Fibroblast of peridontal ligament (primary cell): ENCODE results near the gene HIF1AN.
"Not testable (repeated sequence)": the region's sequence is repeated elsewhere in the genome, so short reads cannot be mapped to it uniquely, and the experiment has no call there.

ENCODE experiments used
- DNase-seq: peaks from one replicate; pipeline ENCODE4 v3.0.0-alpha.2; 2010; ENCODE audit errors: extremely low read depth

The HIF1AN gene

DNA sequence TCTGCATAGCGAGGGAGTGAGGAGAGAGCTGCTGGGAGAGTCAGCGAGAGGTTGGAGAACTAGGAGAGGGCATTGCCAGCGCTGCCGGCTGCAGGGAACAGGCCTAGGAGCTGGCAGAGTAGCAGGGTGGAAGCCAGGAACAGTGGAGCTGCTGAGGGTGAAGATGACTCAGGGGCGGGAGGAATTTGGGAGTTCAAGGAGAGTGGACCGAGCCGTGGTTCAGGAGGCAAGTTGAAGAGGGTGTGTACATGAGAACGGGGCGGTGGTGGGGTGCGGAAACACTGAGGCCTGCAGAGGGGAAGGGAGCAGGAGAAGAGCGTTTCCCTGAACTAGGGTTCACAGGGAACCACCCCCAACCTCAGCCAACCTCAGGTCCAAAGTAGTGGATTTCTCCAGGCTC is 31.5 kb downstream of the HIF1AN start:
- DNase-seq, result no peak

DNA sequence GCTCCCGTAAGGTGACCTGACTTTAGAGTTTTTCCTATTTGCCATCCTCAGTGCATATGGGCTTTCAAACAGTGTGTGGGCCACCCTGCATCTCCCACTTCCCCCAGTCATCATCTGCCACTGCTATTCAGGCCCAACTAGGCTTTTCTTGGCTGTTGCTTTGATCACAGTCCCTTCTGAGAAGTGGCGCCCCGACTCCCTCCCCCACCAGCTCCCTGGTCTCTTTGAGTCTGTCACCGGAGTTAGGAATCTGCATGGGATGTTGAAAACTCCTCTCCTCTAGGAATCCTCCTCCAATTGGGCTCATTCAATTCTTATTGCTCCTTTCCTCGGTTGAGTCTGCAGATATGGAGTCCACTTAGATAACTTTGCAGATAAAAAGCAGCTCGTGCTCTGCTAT is 32.1 kb downstream of the HIF1AN start:
- no peak for DNase-seq

DNA sequence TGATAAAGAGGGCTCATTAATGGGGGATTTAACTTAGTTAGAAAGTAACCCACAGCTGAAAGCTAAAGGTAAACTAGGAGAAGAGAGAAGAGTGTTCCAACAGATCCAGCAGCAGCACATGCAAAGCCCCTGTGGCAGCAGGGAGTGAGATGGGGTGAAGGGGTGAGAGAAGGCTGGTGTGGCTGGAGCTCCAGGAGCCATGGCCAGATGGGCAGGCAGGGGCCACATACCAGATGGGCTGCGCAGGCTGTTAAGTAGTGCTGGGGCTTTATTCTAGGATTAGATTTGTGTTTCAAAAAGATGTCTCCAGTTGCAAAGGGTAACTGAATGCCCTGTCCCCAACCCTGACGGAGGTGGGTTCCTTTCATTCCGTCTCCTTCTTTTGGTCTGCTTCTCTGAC is 33.2 kb downstream of the HIF1AN start:
- no peak for DNase-seq

DNA sequence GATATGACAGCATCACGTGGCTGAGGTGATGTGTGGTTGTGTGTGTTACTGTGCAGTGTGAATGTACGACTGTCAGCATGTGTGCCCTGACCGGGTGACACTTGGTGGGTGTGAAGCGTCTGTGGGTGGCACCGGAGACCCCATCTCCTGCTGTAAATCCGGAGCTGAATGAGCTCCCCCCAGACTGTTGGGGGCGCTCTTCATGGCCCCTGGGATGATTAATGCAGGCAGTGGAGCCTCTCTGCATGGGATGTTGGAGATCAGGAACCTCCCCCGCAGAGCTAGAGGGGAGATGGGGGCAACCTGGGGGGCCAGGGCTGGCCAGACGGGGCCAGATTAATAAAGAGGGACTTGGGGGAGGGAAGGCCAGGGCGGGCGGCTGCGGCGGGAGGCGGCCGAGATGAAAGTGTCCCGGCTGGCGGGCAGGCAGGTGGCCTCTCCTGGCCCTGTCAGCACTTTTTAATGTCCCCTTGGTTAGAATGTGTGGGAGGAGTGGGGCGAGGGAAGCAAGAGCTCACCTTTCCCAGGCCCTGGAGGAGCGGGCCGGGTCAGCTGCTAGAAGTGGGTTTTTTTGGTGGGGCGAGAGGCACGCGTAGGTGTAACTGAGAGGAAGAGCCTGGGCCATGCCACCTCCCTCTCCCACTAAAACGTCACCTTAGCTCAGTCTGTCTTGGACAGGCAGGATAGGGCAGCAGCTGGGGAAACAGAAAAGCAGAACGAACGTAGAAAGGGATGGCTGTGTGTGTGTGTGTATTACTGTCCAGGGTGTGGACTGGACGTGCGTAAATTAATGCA is 34.1 kb downstream of the HIF1AN start:
- no peak for DNase-seq

DNA sequence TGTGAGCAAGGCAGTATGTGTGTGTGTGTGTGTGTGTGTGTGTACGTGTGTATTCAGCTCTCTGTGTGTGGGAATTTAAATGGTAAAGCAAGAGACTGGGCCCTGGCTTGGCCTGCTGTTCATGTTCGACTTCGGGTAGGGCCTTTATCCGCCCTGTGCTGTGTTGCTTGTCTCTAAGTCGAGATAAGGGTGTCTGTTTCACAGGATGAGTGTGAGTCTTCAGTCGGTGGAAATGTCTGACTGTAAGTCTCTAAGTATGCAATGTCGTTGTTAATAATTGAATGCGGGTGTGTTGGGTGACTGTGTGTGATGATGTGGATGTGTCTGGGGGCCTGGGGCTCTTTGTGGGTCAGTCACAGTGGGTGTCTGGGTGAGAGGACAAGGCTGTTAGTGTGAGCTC is 34.8 kb downstream of the HIF1AN start:
- no peak for DNase-seq

- no peak for DNase-seq
Observed at GRCh38 chr10:100571084-100571856, 35.5 kb downstream of the HIF1AN start.

- DNase-seq, result not testable (repeated sequence)
Observed at GRCh38 chr10:100575146-100575545, 39.4 kb downstream of the HIF1AN start.

- DNase-seq, result no peak
Observed at GRCh38 chr10:100575585-100576281, 40.0 kb downstream of the HIF1AN start.

DNA sequence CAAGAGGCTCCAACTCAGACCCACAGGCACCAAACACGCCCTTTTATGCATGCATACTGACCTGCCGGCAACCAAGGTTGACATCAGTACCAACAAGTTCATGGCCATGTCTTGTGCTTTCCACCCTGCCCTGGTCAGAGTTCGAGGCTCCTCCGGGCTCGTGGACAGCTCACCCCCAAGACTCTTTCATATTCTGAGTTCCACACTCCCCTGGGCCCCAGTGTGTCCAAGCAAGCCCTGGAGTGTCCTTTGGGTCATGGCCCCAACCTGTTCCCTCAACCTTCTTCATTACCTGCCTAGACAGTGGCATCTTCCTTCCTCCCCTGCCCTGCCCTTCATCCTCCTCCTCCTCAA is 40.5 kb downstream of the HIF1AN start:
- DNase-seq, result no peak

GRCh38 chr10:100579261-100580090 is 43.7 kb downstream of the HIF1AN start:
- DNase-seq, result no peak

GRCh38 chr10:100586959-100587358 is 51.2 kb downstream of the HIF1AN start:
- DNase-seq, result no peak

GRCh38 chr10:100598166-100598565 is 62.4 kb downstream of the HIF1AN start:
- DNase-seq, result no peak

GRCh38 chr10:100600218-100600617 is 64.5 kb downstream of the HIF1AN start:
- no peak for DNase-seq

DNA sequence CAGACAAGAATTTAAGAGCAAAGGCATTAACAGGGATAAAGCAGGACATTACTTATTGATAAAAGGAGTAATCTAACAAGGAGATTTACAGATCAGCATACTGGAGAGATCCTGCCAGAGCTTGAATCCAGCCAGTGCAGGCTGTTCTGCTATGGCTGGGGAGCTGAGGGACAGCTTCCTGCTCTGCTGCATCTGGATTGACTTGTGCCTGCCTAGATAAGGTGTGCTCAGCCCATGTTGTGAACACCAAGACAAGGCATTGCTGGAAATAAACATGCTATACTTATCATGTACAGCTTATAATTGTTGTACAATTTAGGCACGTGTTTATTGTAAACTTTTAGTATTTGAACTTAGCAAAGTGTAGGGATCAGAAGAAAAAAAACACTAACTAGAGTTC is 71.7 kb downstream of the HIF1AN start:
- DNase-seq, result no peak
